ENCODE results near the gene UBALD1.

DNA sequence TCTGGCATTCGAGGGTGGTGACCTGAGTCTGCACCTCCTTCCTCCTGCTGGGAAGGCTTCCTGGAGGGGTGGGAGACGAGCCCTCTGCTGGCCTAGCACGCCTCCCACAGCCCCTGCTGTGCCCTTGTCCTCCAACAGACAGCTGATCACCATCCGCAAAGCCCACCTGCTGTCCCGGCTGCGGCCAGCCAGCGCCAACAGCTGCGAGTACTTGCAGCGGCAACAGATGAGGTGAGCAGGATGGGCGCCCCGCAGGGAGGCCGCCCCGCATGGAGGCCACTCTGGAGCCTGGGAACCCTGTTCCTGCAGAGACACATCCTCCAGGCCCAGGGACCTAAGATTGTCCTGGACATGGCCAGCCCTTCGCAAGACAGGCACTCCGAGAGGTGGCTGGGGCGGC lies 21.6 kb downstream of the UBALD1 start:
- TF ChIP-seq, protein P1, sequence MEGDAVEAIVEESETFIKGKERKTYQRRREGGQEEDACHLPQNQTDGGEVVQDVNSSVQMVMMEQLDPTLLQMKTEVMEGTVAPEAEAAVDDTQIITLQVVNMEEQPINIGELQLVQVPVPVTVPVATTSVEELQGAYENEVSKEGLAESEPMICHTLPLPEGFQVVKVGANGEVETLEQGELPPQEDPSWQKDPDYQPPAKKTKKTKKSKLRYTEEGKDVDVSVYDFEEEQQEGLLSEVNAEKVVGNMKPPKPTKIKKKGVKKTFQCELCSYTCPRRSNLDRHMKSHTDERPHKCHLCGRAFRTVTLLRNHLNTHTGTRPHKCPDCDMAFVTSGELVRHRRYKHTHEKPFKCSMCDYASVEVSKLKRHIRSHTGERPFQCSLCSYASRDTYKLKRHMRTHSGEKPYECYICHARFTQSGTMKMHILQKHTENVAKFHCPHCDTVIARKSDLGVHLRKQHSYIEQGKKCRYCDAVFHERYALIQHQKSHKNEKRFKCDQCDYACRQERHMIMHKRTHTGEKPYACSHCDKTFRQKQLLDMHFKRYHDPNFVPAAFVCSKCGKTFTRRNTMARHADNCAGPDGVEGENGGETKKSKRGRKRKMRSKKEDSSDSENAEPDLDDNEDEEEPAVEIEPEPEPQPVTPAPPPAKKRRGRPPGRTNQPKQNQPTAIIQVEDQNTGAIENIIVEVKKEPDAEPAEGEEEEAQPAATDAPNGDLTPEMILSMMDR (IDR thresholded peaks at IDR 0.05; ENCODE audit: low read depth, low read length): no peak
- TF ChIP-seq EZH2phosphoT487 (IDR thresholded peaks at IDR 0.05; ENCODE audit: low read depth): no peak

Data from OCI-LY3 (cell line).